ENCODE measurements around the gene ERFE.

The ERFE gene

DNA sequence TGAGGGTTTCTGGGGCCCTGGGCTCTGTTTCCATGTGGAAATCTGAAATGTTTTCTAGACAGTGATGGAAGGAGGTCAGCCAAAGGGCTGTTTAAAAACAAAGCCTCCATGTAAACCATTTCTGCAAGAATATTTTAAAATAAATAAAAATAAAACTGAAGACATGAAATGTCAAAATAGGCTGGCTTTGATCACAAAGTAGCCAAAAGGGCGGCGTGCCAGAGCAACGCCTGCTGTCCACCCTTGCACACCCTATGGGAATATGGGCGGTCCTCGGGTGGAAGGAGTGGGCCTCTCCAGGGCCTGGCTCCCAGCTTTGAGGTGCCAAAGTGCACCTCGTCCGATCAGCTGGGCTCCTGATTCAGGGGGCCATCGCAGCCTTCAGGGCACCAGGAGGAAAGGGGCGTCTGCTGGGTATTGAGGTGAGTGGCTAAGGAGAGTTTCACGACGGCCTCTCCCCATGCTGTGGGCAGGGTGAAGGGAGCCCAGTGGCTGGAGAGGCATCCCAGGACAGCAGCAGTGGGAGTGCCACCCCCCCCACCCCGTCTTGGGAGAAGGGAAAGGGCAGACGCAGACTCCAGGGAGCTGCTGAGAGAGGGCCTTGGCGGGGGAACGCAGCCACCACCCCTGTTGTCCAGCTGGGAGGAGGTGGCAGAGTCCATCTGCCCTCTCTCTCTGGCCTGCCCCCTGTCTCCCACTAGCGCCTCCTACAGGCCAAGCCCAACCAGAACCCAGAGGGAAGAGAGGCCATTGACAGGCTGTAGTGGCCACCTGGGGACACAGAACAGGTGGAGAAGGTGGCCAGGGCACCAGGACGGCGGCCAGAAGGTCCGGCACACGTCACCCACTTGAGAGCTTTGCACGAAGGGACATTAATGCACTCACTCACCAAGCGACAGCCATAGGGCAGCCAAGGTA lies 5.7 kb upstream of the ERFE start:
- DNase-seq (ENCODE audit: low spot score): no peak
- no peak for FAIRE-seq

DNA sequence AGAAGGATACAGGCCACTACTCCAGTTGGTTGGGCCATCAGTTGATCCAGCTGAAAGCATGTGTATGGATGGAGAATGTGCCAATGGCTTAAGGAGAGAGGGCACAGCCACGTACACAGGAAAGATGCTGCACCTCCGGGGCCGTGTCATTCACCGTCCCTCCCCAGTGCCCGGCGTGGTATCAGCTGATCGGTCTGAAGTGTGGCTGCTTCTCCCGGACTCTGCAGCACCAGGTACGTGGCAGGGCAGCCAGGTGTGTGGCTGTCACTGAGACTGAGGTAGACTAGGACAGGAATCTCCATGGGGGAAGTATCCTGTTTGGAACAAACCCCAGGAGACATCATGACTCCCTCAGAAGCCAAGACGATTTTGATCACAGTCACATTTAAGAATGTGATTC lies 4.2 kb upstream of the ERFE start:
- FAIRE-seq: peak; percentile 13
- no peak for DNase-seq (ENCODE audit: low spot score)

DNA sequence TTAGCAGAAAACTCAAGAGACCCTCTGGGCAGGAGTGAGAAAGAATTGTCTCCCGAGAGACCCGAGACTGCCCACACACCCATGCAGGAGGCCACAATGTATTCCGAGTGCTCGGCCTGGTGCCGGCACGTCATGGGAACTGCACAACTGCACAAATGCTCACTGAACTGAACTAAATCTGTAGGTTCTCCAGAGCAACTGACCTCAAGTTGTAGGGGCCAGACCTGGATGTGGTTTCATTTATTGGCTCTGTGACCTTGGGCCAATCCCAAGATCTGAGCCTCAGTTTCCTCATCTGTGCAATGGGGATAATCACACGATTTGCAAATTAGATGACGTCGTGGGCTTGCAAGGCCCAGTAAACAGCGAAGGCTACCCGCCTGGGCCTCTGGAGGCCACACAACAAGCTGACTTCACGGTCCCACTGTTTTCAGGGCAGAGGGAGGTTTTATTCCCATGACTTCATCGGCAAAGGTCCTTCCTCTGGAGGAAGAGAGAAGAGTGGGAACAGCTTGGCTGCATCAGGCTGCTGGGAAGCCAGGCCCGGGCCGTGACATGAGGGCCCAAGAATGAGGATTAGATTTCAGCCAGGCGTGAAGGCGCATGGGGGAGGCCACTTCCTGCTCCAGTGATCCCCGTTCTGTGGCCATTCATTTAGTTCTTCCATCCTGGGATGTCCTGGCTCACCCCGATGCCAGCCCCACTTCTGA lies 3.6 kb upstream of the ERFE start:
- FAIRE-seq: no peak
- no peak for DNase-seq (ENCODE audit: low spot score)

DNA sequence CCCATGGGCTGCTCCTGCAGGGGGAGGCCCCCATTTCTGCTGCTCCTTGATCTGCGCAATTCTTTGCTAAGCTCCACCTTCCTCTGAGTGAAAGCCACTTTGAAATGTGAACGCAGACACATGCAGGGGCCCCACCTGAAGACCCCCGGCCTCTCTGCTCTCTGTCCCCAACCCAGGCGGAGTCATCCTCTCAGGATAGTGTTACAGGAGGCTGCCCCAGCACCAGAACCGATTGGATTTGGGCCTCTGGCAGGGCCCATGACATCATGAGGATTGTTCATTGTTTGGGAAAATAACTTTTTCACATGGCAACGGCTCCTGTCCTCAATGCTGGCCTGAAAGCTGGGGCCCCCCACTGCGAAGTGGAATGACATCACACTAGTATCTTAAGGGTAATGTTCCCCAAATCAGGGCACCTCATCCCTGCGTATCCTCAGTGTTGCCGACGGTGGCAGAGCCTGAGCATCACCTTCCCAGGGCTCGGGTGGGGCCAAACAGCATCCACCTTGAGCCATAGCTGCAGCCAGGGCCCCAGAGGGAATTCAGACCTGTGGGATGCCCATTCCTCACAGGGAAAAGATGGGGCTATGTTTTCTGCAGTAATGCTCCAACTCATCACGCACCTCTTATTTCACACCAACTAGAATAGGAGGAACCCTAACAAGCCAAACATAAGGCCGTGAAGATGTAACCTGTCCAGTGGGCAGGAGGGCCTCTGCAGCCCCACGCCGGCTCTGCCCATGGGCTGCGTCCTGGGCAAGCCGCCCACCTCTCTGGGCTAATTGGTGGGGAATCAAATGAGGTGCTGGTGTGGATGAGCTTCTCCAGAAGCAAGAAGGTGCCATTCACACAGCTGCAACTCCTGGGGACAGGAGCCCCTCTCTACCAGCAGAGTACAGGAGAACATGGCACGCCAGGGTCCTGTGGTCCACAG lies 2.7 kb upstream of the ERFE start:
- DNase-seq (ENCODE audit: low spot score) (no peak), FAIRE-seq (no peak)

DNA sequence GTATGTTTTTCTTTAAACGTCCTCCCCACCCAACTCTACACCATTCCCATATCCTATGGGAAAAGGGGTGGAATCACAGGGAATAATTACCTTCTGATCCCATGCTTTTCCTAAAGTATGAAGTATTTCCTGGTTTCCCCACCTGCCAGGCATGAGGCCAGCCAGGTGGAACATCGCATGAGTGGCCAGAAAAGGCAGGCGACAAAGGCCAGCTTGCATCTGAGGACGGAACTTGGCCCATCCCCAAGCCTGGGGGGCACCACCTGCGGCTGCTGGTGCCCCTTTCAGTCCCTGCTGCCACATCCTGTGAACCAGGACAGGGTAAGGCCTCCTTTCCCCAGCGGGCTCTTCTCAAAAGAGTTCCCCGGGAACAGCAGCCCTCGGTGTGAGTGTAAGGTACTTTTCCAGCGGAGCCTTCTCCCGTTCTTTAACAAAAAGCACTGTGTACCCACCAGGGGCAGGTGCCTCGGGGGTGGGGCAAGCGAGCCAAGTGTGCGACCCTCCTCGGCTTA lies 1.2 kb upstream of the ERFE start:
- no peak for FAIRE-seq
- DNase-seq (ENCODE audit: low spot score): no peak

DNA sequence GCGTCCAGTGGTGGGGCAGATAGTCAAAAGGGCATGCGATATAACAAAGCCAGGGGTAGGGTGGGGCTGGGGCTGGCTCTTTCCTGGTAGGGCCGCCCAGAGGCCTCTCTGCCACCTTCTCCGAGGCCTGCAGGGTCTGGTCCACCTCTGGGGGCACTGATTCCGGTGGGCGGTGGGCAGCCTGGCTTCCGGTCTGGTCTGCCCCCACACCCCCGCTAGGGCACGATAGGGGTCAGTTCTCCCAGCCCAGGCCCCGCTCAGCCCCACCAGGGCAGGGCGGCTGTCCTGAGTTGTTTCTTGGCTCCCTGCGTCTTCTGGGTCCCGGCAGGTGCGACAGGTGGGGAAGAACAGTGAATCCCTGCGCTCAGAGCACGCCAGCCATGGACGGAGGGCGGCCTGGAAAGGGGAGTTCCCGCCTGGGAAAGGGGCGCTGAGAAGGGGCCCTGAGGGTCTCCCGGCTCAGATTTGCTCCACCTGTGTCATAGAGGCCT lies 707 bp upstream of the ERFE start:
- no peak for DNase-seq (ENCODE audit: low spot score)
- FAIRE-seq: no peak

DNA sequence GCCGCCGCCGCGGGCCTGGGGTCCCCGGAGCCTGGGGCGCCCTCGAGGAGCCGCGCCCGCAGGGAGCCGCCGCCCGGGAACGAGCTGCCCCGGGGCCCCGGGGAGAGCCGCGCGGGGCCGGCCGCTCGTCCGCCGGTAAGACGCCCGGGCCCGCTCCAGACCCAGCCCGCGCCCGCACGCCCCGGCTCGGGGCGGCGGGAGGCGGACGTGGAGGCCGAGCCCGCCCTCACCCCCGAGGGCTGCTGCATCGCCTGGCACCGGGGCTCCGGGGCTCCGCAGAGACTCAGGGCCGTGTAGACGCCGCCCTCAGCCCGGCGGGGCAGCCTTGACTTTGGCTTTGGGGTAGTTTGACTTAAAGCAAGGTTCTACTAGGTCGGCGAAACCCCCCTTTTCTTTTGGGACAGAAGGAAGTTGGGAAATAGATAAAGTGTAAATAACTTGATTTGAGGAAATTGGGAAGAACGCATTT lies 335 bp downstream of the ERFE start:
- DNase-seq (ENCODE audit: low spot score) (peak; percentile 56), FAIRE-seq (no peak)

DNA sequence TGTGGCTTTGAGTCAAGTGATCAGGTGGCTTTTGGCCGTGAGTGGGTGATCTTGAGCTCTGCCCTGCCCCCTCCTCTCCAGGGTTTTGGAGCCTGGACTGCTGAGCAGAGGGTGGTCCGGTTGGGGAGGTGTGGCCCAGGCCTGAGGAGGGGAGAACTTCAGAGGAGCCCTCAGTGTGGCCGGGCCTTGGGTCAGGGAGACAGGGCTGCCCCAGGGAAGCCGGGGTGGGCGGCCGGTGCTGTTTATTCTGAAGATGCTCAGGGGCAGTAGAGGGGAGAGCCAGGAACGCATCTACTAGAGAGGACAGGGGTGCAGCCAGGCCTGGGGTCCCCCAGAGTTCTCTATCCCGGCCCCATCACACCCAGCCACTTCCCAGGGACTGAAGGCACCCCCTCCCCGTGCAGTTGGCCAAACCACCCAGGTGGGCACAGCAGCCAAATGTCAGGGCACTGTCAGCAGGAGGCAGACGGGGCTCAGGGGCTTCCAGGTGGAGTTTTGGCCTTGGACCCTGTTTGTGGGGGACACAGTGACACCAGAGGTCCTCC lies 963 bp downstream of the ERFE start:
- FAIRE-seq: no peak
- DNase-seq (ENCODE audit: low spot score): no peak

DNA sequence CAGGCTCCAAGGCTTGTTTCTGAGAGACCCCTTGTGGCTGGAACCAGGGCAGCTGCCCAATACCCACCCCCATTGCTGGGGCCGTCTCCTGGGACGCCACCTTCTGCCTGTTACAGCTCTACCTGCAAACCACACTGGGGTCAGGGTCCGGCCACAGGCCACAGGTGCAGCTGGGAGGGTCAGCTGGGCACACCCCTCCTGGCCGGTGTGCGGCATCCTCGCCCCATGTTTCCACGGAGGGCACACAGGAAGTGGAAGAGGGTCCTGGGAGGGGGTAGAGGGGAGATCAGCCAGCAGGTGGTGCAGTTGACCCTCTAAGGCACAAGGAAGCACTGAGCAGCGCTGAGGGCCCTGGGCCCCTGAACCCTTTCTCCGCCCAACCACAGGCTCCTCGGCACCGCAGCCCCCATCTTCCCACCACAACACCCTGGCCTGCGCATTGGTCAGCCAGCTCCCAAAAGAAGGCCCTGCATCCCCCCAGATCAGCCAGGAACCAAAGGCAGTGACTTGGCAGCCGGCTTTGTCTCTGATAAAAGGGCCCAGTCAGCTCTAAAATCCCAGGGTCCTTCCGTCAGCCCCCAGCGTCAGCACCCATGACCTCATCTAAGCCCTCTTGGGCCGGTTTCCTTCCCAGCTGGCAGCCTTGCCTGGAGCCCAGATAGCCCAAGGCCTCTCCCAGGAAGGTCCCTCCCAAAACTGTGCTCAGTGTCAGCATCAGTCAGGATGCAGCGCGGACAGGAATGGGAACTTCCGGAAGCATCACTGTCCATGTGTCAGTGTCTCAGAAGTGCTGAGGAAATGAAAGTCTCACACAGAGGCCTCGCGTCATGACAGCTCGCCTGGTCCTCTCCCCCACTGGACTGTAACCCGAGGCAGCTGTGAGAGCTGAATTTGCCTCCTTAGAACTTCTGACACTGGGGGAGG lies 1.7 kb downstream of the ERFE start:
- peak; percentile 36 for DNase-seq (ENCODE audit: low spot score)
- FAIRE-seq: no peak

DNA sequence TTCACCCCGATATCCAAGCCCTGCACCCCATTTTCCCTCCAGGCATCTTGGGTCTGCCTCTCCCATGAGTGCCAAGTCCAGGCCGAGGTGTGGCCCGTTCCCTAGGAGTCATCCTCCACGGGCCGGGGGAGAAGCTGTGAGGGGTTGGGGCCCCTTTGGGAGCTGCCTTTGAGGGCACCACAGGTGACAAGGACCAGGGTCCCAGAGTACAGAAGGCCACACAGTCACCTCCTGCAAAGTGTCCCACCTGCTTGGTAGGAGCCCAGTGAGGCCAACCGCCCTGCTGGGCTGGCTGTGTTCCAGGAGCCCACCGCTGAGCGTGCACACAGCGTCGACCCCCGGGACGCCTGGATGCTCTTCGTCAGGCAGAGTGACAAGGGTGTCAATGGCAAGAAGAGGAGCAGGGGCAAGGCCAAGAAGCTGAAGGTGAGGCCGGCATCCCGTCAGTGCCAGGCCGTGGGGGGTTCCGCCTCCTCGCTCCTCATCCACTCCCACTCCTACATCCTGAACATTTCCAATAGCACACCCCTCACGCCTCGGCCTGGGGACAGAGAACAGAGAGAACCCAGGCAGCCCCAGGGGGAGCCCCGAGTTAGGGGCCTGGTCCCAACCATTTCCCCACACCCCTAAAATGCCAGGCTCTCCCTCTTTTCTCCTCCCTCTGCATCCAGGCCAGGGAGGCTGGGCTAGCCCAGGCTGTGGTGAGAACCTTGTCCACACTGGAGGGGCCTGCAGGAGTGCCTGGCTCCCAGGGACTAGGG lies 2.7 kb downstream of the ERFE start:
- no peak for FAIRE-seq

DNA sequence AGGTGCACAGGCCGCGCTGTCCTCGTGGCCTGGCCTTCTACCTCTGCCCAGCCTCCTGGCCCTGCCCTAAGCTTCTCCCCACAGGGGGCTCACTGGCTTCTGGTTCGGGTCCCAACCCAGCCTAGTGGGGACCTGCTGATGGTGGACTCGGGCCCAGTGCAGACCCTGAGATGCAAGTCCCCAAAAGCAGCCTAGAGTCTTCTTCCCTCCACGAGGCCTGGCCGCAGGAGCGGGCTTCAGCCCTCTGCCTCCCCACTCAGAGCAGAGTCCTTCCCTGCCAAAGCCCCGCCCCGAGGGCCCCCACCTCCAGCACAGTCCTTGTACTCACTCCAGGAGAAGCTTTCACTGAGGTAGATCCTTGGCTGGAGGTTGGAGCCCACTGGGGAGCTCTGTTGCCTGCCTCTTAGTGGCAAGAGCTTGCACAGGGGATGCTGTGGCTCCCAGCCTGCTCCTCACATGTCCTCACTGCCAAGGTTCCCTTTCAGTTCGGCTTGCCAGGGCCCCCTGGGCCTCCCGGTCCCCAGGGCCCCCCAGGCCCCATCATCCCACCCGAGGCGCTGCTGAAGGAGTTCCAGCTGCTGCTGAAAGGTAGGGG lies 3.6 kb downstream of the ERFE start:
- DNase-seq (ENCODE audit: low spot score): no peak
- FAIRE-seq: no peak

More for the DNA sequence above, 2.7 kb downstream of the ERFE start:
- no peak for DNase-seq (ENCODE audit: low spot score)

DNA sequence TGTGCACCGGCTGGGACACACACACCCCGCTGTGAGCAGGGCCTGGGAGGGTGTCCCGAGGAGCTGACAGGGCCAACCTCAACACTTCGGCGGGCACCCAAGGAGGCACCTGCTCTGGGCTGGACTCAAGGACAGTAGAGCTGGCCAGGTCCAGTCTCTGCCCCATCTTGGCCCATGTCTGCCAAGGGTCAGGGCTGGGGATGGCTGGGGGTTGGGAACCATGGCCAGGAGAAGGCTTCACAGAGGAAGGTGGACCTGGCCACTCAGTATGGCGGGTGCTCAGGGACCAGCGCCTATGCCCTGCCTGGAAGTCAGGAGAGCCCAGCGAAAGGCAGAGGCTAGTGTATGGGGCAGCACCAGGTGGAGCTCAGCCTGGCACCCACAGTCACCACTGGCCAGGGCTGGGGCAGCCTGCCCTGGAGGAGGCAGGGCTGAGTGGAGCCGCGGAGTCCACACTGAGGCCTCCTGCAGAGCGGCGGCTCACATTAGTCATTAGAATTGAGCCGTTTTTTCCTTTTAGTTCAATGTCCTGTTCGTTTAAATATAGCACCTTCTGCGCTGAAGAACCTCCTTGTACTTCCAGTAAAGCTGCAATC lies 4.2 kb downstream of the ERFE start:
- no peak for FAIRE-seq

DNA sequence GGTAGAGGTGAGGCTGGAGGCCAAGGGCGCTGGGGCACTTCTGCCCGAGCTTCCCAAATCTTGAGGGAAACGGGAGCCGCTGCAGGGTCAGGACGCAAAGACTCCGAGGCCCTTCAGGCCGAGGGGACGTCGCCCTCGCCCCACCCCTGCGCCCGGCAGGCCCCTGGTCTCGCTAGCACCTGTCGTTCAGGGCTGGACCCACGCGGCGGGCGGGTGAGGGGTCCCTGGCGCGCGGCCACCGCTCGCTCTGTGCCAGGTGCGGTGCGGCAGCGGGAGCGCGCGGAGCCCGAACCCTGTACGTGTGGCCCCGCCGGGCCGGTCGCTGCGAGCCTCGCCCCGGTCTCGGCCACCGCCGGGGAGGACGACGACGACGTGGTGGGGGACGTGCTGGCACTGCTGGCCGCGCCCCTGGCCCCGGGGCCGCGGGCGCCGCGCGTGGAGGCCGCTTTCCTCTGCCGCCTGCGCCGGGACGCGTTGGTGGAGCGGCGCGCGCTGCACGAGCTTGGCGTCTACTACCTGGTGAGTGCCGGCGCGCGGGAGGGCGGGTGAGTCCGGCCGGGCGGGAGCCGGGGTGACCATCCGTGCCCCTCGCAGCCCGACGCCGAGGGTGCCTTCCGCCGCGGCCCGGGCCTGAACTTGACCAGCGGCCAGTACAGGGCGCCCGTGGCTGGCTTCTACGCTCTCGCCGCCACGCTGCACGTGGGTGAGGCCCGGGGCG lies 4.9 kb downstream of the ERFE start:
- no peak for FAIRE-seq

More for the DNA sequence above, 4.2 kb downstream of the ERFE start:
- no peak for DNase-seq (ENCODE audit: low spot score)

DNA sequence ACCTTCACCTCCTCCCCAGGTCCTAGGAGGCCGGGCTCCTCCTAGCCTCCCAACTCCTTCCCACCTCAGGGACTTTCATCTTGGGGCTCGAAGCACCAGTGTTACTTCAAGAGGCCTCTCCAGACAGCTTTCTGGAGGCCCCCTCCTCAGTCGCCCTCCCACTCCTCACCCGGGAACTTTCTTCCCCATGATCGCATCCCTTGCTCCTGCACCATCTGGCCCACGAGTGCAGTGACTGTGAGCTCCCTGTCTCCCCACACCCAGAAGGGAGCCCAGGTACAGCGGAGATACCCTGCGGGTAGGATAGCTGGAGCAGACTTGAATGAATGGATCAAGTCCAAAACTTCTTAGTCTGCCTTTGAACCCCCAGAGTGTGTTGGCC lies 6.1 kb downstream of the ERFE start:
- no peak for FAIRE-seq

More for the DNA sequence above, 4.9 kb downstream of the ERFE start:
- no peak for DNase-seq (ENCODE audit: low spot score)

DNA sequence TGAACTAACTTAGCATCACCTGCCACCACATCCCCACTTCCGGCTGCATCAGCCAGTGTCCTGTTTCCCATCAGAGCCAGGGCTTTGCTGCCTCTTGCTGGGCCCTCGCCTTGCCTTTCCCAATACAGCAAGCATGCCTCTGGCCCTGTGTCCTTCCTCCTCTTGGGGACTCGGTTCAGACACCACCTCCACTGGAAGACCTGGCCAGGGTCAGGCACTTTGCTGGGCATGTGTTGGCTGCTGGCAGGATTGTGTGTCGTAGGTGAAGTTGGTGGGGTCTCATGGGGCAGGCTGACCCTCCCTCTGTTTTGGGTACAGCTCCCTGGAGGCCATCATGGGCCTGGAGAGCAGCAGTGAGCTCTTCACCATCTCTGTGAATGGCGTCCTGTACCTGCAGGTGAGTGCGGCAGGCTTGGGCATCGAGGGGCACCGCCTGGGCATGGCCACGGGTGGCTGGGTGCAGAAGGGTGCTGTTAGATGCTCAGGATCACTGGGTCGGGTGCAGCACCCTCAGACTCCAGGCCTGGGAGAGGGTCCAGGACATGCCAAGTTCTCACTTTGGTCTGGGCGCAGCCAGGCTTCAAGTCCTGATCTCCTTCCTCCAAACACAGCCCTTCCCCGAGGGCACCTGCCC lies 6.6 kb downstream of the ERFE start:
- FAIRE-seq: no peak

More for the DNA sequence above, 6.1 kb downstream of the ERFE start:
- no peak for DNase-seq (ENCODE audit: low spot score)

DNA sequence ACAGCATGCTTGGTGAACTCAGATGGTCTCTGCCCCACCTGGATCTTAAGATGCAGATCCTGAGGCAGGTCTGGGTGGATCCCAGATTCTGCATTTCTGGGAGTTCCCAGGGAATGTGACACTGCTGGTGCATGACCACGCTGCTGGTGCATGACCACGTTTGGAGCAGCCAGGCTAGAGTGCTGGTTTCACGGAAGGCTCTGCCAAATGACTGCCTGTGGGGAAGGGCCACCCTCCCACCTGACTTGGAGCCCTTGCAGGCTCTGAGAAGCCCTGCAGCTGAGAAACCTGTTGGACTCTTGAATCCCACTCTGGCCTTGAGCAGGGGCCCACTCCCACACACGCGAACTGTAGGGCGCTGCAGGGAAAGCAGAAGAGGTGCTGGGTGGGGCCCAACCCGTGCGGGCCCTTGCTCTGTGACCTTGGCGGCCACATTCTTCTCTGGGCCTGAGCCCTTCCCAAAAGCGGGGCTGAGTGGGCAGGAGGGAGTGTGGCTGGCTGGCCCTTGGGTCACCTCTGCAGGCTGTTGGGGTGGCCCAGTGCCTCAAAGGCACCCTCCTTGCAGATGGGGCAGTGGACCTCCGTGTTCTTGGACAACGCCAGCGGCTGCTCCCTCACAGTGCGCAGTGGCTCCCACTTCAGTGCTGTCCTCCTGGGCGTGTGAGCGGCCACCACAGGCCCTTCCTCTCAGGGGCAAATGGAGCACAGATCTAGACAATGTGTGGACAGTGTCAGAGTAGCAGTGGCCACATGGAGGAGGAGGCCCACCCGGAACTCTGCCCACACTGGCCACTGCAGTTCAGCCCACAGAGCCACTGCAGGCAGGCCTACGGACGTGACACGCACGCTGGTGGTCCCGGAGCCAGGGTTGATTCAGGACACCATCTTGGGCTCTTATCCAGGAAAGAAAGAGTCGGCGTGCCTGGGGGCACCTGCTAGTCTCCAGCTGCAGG lies 7.9 kb downstream of the ERFE start:
- FAIRE-seq: peak; percentile 5

More for the DNA sequence above, 6.6 kb downstream of the ERFE start:
- no peak for DNase-seq (ENCODE audit: low spot score)

More for the DNA sequence above, 7.9 kb downstream of the ERFE start:
- DNase-seq (ENCODE audit: low spot score): no peak
